ENCODE measurements around the gene TUBA1B.

Gene TUBA1B

GRCh38 chr12:49126852-49127763 is 4.1 kb downstream of the TUBA1B start:
- DNase-seq (ENCODE audit: low read depth): no peak

- DNase-seq (ENCODE audit: low read depth): no peak
Observed at GRCh38 chr12:49121047-49121696, 10.0 kb downstream of the TUBA1B start.

- DNase-seq (ENCODE audit: low read depth): no peak
Observed at GRCh38 chr12:49111206-49111605, 20.0 kb downstream of the TUBA1B start.

GRCh38 chr12:49110464-49111155 is 20.6 kb downstream of the TUBA1B start, which contains the start of gene LMBR1L:
LMBR1L (minus strand) TSS chr12:49110847; CDS start chr12:49110555, 292 bp downstream.
- DNase-seq (ENCODE audit: low read depth): peak; percentile 91

- peak; percentile 14 for DNase-seq (ENCODE audit: low read depth)
Observed at GRCh38 chr12:49109641-49110463, 21.3 kb downstream of the TUBA1B start.

GRCh38 chr12:49108958-49109404 is 22.2 kb downstream of the TUBA1B start:
- no peak for DNase-seq (ENCODE audit: low read depth)

- DNase-seq (ENCODE audit: low read depth): no peak
Observed at GRCh38 chr12:49105504-49106084, 25.6 kb downstream of the TUBA1B start.

- DNase-seq (ENCODE audit: low read depth): no peak
Observed at GRCh38 chr12:49104822-49105221, 26.4 kb downstream of the TUBA1B start.

GRCh38 chr12:49100380-49100779 is 30.8 kb downstream of the TUBA1B start:
- no peak for DNase-seq (ENCODE audit: low read depth)

- DNase-seq (ENCODE audit: low read depth): no peak
Observed at GRCh38 chr12:49098703-49099102, 32.5 kb downstream of the TUBA1B start.

GRCh38 chr12:49098035-49098451 is 33.2 kb downstream of the TUBA1B start:
- peak; percentile 62 for DNase-seq (ENCODE audit: low read depth)

- DNase-seq (ENCODE audit: low read depth): no peak
Observed at GRCh38 chr12:49097381-49097780, 33.8 kb downstream of the TUBA1B start.

- DNase-seq (ENCODE audit: low read depth): no peak
Observed at GRCh38 chr12:49094975-49095365, 36.2 kb downstream of the TUBA1B start.

GRCh38 chr12:49094160-49094974 is 36.8 kb downstream of the TUBA1B start, which contains the start of gene DHH:
DHH (minus strand) TSS chr12:49094801; CDS start chr12:49094512, 289 bp downstream.
- DNase-seq (ENCODE audit: low read depth): no peak

GRCh38 chr12:49093792-49094159 is 37.4 kb downstream of the TUBA1B start:
- no peak for DNase-seq (ENCODE audit: low read depth)

- DNase-seq (ENCODE audit: low read depth): no peak
Observed at GRCh38 chr12:49092816-49093406, 38.3 kb downstream of the TUBA1B start.

GRCh38 chr12:49092086-49092815 is 38.9 kb downstream of the TUBA1B start:
- DNase-seq (ENCODE audit: low read depth): peak; percentile 44

- DNase-seq (ENCODE audit: low read depth): no peak
Observed at GRCh38 chr12:49091836-49092085, 39.4 kb downstream of the TUBA1B start.

- no peak for DNase-seq (ENCODE audit: low read depth)
Observed at GRCh38 chr12:49091056-49091835, 39.9 kb downstream of the TUBA1B start.

All from activated T-cell treated with anti-CD3 and anti-CD28 coated beads for 1 hour (primary cell).